ENCODE results near the gene ST3GAL6. TPM values are rescaled to one million over a fixed set of nuclear protein-coding genes. Genes with fewer than 3 reads are reported as not detected.

The ST3GAL6 gene
- total and polyA plus RNA-seq, 2 donors (not counting 1 experiment from before 2014, with no cell fraction given): 0.58 TPM; not detected in 1

DNA sequence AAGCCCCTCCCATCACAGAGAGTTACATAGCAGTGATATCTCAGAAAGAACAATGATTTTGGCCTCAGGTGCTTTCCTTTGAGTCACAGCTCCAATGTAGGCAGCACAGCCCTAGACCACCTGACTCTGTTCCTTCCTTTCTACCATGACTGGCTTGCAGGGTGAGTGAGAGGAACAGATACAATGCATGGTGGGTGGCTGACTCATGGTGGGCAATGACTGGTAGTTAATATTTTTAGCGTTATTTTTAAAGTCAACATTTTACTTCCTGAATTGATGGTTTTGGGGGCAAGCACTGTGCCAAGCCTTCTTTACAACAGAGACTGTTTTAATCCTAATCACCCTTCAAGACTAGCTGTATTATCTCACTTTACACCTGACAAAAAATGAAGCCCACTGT is 32.8 kb upstream of the ST3GAL6 start:
- no peak for ATAC-seq (ENCODE audit: low read depth)
- Histone ChIP-seq H3K79me2 (ENCODE audit: control insufficient read depth, insufficient read depth, low read length) (no peaks in the 10 kb centered on the region), H3K9me3 (ENCODE audit: control extremely low read depth in 1 of 3, control insufficient read depth in 2 of 3, insufficient read depth in 1 of 3, low read length in 2 of 3) (no peaks in the 10 kb centered on the region), H2AFZ (ENCODE audit: insufficient read depth, low read depth, low read length, poor library complexity, severe bottlenecking) (no peak overlapping the region), H3K27ac (ENCODE audit: low read length in 2 of 2) (no peak overlapping the region), H3K4me2 (replicated peaks; ENCODE audit: low read depth, low read length, poor library complexity, severe bottlenecking) (no peak overlapping the region), H3K27me3 (replicated peaks in 1 of 4; ENCODE audit: control extremely low read depth in 1 of 4, control insufficient read depth in 3 of 4, insufficient read depth in 4 of 4, low read length in 3 of 4) (peaks cover 0 to 36% (median 28%) of the 10 kb centered on the region in 4 experiments), H3K4me1 (ENCODE audit: control insufficient read depth in 2 of 2, insufficient read depth in 2 of 2, low read length in 2 of 2) (peaks cover 16 to 24% of the 10 kb centered on the region in 2 donors), H4K20me1 (ENCODE audit: control insufficient read depth, insufficient read depth, low read length, poor library complexity, severe bottlenecking) (no peaks in the 10 kb centered on the region), H3K9ac (ENCODE audit: low read length) (no peak overlapping the region), H3K4me3 (ENCODE audit: control extremely low read depth in 1 of 5, extremely low read depth in 1 of 5, insufficient read depth in 1 of 5, low read depth in 2 of 5, low read length in 4 of 5) (no peak overlapping the region), H3K36me3 (replicated peaks in 1 of 2; ENCODE audit: control extremely low read depth in 1 of 2, control insufficient read depth in 1 of 2, extremely low read depth in 1 of 2, insufficient read depth in 2 of 2, low read length in 1 of 2) (no peaks in the 10 kb centered on the region)
- Mint-ChIP-seq H3K4me1 (peaks cover 21% of the 10 kb centered on the region), H3K4me3 (no peak overlapping the region), H3K9me3 (ENCODE audit: insufficient read depth) (no peaks in the 10 kb centered on the region), H3K27me3 (peaks cover 46% of the 10 kb centered on the region), H3K27ac (no peak overlapping the region)
- intact Hi-C loops (cut with micrococcal nuclease): no loop called here
- CTCF ChIA-PET: no interaction called here
- no peak for DNase-seq
- TF ChIP-seq CTCF (IDR thresholded peaks at IDR 0.05) (no peak), EZH2 (IDR thresholded peaks at IDR 0.05; ENCODE audit: borderline replicate concordance, insufficient read depth, low read depth, low read length, poor library complexity, severe bottlenecking) (no peak)
- POLR2A ChIA-PET: no interaction called here
- WGBS (ENCODE audit: insufficient coverage): no CpG with 5 or more reads among the region's 1 CpG

- Histone ChIP-seq H3K4me1 (ENCODE audit: control insufficient read depth in 2 of 2, insufficient read depth in 2 of 2, low read length in 2 of 2) (peaks cover 16 to 24% of the 10 kb centered on the region in 2 donors), H2AFZ (ENCODE audit: insufficient read depth, low read depth, low read length, poor library complexity, severe bottlenecking) (no peak overlapping the region), H3K79me2 (ENCODE audit: control insufficient read depth, insufficient read depth, low read length) (no peaks in the 10 kb centered on the region), H3K4me2 (replicated peaks; ENCODE audit: low read depth, low read length, poor library complexity, severe bottlenecking) (no peak overlapping the region), H3K9ac (ENCODE audit: low read length) (no peak overlapping the region), H3K4me3 (ENCODE audit: control extremely low read depth in 1 of 5, extremely low read depth in 1 of 5, insufficient read depth in 1 of 5, low read depth in 2 of 5, low read length in 4 of 5) (no peak overlapping the region), H3K27me3 (replicated peaks in 1 of 4; ENCODE audit: control extremely low read depth in 1 of 4, control insufficient read depth in 3 of 4, insufficient read depth in 4 of 4, low read length in 3 of 4) (peaks cover 0 to 40% (median 28%) of the 10 kb centered on the region in 4 experiments), H4K20me1 (ENCODE audit: control insufficient read depth, insufficient read depth, low read length, poor library complexity, severe bottlenecking) (no peaks in the 10 kb centered on the region), H3K9me3 (ENCODE audit: control extremely low read depth in 1 of 3, control insufficient read depth in 2 of 3, insufficient read depth in 1 of 3, low read length in 2 of 3) (no peaks in the 10 kb centered on the region), H3K36me3 (replicated peaks in 1 of 2; ENCODE audit: control extremely low read depth in 1 of 2, control insufficient read depth in 1 of 2, extremely low read depth in 1 of 2, insufficient read depth in 2 of 2, low read length in 1 of 2) (no peaks in the 10 kb centered on the region), H3K27ac (ENCODE audit: low read length in 2 of 2) (no peak overlapping the region)
- ChIA-PET CTCF (no interaction called here), POLR2A (no interaction called here)
- DNase-seq (no peak), ATAC-seq (ENCODE audit: low read depth) (no peak)
- WGBS (ENCODE audit: insufficient coverage): 95% methylated on average over 11 of the region's 19 CpGs
- intact Hi-C loops (cut with micrococcal nuclease): no loop called here
- Mint-ChIP-seq H3K9me3 (ENCODE audit: insufficient read depth) (no peaks in the 10 kb centered on the region), H3K27me3 (peaks cover 50% of the 10 kb centered on the region), H3K4me3 (no peak overlapping the region), H3K4me1 (peaks cover 21% of the 10 kb centered on the region), H3K27ac (no peak overlapping the region)
- no peak for TF ChIP-seq EZH2 (IDR thresholded peaks at IDR 0.05; ENCODE audit: borderline replicate concordance, insufficient read depth, low read depth, low read length, poor library complexity, severe bottlenecking)
- TF ChIP-seq CTCF (IDR thresholded peaks at IDR 0.05): no peak
Measured at GRCh38 chr3:98730886-98731537, 32.1 kb upstream of the ST3GAL6 start.
